Islet precursor cell (in vitro differentiated cells): ENCODE measurements around the gene FIBCD1.
"Not testable (repeated sequence)": the region's sequence is repeated elsewhere in the genome, so short reads cannot be mapped to it uniquely, and the experiment has no call there.

Experiments
- DNase-seq: peaks from one replicate; pipeline ENCODE4 v3.0.0-alpha.2; 2018

Gene FIBCD1

DNA sequence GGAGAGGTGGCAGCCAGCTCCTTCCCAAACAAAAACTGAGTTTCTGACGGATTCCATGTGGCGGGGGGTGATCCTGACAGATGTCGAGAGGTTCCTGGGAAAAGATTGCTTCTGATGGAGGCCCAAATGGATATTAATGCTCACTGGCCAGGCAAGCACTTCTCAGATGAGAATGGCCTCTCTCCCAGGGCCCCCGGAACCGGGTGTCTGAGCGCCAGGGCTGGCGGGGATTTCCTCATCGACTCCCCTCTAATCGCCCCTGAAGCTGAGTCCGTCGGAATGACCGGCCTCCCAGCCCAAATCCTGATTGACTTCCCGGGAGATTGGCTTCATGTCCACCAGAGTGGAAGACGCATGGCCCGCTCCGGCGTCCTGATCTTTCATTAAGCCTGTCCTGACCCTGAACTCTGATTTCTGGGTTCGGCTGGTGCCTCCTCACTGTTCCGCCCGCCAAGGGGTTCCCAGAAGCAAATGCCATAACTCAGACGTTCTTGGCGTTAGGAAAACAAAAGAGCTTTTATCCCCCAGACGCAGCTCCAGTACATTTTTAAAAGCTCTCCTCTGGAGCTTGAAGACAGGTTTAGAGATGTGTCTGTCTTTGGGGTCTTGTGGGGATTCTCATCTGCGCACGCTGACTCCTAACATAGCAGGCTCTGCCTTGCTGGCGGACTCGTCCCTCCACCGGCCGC is 17.6 kb downstream of the FIBCD1 start:
- DNase-seq, result no peak

DNA sequence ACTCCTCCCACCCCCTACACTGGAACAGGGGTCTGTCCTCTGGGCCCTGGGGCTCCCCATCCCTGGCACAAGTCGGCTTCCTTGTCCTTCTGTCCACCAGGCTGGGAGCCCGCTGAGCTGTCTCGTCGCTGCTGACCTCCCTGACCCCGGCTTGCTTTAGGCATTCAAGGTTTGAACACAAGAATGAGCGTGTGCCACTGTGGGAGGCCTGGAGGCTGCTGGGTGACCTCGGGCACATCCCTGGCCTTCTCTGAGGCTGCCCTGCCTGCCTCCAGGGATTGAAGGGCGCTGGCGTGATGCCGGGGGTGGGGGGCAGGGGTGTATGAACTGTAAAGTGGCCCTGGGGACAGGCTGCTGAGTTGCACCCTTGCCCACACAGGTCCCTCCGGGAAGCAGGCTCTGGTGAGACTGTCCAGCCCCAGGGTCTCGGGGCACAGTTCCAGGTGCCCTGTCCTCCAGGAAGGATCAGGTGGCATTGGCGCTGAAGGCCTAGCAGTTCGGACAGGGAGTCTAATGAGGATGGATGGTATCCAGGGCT is 18.2 kb downstream of the FIBCD1 start:
- DNase-seq, result no peak

DNA sequence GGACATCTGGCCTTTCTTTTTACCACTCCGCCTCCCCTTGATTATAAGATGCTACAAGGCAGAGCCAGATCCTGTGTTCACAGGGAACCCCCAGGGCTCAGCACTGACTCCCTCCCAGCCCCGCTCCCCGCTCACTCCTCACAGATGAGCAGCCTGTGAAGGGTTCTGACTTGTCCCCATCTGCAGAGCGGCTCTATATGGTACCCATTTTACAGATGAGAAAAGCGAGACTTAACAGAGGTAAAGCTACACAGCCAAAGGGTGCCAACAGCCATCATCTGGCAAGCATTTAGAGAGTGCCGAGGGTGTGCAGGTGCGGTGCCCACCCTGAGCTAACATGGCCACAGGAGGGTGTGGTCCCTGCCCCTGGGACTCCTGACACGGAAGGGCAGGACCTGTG is 18.8 kb downstream of the FIBCD1 start:
- DNase-seq, result no peak

GRCh38 chr9:130919559-130920145 is 19.4 kb downstream of the FIBCD1 start:
- no peak for DNase-seq

- DNase-seq, result no peak
Observed at GRCh38 chr9:130918826-130919558, 20.1 kb downstream of the FIBCD1 start.

DNA sequence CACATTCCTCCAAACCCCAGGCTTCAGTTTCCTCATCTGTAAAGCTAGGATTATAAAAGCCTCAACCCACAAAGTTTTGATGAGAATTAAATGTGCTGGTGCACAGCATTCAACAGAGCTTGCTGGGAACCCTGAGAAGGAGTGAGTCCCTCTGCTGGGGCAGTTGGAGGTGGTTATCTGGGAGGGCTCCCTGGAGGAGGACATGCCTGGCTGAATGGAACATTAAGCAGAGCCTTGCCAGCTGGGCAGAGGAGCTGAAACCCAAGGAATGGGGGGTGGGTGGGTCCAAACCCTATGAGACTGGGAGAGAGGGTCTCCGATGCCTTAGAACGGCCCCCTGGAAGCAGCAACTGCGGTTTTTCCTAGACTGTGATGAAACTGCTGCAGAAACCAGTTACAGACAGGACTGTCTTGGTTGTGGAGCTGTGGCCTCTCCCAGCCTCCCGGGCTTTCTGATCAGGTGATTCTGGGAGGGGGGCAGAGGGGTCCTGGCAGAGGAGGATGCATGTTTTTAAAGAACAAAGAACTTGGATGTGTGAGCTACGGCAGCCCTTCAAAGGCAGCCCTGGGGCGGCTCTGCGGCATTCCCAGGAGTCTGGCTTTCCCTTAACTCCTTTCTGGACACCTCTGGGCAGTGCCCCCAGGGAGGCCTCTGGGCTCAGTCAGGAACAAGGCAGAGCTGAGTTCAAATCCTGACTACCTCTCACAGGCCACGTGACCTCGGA is 20.8 kb downstream of the FIBCD1 start:
- DNase-seq, result peak; percentile 83

GRCh38 chr9:130917168-130917960 is 21.7 kb downstream of the FIBCD1 start:
- no peak for DNase-seq

DNA sequence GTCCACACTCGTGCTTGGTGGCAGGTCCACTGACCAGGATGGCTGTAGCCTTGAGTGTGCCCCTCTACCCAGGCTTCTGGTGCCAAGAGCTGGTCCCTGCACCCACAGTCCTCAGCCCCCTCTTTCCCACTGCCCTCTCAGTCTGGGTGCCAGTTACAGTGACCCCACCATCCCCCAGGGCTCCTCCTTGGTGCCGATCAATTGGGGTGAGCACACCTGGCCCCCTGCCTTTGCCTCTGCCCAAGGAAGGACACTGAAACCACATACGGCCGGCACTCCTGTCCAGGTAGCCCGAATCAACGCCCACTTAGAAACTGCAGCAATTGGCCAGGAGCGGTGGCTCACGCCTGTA is 24.0 kb downstream of the FIBCD1 start:
- DNase-seq, result no peak

GRCh38 chr9:130914417-130915095 is 24.5 kb downstream of the FIBCD1 start:
- no peak for DNase-seq

DNA sequence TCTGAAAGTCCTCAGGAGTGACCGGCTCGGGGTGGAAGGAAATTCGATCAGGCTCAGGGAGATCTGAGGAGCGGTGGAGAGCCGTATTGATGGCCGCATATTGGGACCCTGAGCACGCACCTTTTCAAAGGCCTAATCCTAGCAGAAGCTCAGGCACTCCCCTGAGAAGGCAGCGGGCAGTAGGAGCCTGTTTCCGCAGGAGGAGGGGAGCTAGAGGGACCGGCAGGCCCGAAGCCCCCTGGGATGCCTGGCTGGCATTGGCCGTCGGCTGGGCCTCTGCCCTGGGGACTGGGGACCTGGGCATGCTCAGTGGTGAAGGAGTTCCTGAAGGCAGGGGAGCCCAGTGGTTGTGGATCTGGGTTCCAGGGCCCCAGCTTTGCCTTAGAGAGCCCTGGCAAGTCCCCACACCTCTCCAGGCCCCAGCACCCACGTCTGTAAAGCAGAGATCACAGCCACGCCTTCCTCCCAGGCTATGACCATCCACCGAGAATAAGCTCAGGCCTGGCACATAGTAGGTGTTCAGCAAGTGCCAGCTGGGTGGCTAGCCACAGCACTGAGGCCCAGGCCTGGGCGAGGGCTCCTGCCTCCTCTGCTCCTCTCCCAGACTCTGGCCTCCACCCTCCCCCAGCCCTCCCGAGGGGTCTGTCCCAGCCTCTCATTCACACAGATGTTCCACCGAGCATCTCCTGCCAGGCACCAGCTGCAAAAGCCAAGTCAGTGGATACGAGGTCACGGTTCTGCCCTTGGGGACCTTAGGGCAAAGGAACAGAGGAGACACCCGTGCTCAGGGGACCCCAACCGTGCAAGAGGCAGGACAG is 25.2 kb downstream of the FIBCD1 start:
- no peak for DNase-seq

GRCh38 chr9:130912932-130913598 is 26.0 kb downstream of the FIBCD1 start:
- DNase-seq, result no peak

- DNase-seq, result no peak
Observed at GRCh38 chr9:130911254-130912049, 27.6 kb downstream of the FIBCD1 start.

GRCh38 chr9:130910670-130911069 is 28.4 kb downstream of the FIBCD1 start:
- DNase-seq, result not testable (repeated sequence)

- not testable (repeated sequence) for DNase-seq
Observed at GRCh38 chr9:130910041-130910440, 29.0 kb downstream of the FIBCD1 start.

DNA sequence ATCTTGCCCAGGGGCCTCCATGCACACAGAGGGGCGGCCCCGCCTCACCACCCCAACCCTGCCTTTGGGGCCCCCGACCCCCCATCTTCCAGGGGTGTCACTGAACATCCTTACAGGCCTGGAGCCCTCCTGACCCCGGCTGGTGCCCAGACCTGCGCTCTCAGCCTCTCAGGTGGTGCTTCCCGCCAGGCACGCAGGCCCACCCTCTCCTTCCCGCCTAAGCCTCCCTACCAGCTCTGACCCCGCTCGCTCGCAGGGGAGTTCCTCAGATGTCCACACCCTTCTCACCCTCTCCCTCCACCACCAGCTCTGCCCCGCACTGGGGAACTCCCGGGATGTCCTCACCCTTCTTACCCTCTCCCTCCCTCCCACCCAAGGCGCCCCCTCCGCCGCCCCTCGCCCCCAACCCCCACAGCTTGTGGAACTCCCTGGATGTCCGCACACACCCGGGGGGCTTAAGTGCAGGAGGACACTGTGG is 30.1 kb downstream of the FIBCD1 start:
- no peak for DNase-seq

- no peak for DNase-seq
Observed at GRCh38 chr9:130908146-130908877, 30.7 kb downstream of the FIBCD1 start.

DNA sequence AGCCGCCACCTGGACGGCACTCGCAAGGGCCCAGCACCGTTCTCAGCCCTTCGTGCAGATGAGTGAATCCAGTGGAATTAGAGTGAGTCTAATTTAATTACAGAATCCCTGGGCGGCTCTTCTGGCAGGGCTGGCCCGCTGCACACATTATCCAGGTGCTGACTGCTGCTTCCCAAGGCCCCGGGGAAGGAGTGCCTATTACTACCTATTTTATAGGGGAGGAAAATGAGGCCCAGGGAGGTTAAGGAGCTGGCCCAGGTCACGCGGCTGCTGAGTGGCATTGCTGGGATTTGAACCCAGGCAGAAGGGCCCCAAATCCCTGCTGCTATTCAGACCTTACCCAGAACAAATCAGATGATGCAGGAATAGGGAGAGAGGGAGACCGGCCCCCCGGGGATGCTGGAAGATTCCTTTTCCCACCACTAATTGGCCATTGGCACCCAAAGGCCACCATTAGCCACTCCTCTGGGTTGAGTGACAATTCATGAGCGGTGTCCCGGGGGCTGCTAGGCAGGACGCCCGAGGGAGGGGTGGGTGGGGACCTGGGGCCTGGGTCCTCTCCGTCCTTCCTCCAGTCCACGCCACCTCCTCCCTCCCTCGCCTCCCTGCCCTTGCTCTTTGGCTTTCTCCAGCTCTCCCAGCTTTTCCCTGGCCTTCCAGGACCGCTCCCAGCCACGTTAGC is 32.2 kb downstream of the FIBCD1 start:
- DNase-seq, result no peak
